SK-N-SH treated with all-trans-retinoic acid at 6 μM for 48 hours (cell line): Measurements from ENCODE around the gene CAMLG.

Experiments
- ATAC-seq: fragments of 200-7000 bp; cut with Tn5 transposase; 3 replicates; pipeline ENCODE4 v1.9.1; 2020; ENCODE audit warnings: mild to moderate bottlenecking, moderate library complexity
- ARNTL ChIP-seq: fragments of 450-650 bp; formaldehyde crosslinking; IDR thresholded peaks from 2 replicates; pipeline ENCODE4 v1.5.0; 2020; ENCODE audit warnings: low read depth, mild to moderate bottlenecking, moderate library complexity, borderline replicate concordance
- BACH2 ChIP-seq: fragments of 250-450 bp; sonication (Bioruptor Pico); IDR thresholded peaks from 2 replicates; pipeline ENCODE4 v1.9.0; 2021; ENCODE audit warnings: mild to moderate bottlenecking, borderline replicate concordance
- CSDC2 ChIP-seq: fragments of 250-450 bp; sonication (Bioruptor Pico); IDR thresholded peaks from 2 replicates; pipeline ENCODE4 v1.5.0; 2020; ENCODE audit warnings: mild to moderate bottlenecking, moderate library complexity
- ESRRG ChIP-seq: fragments of 250-450 bp; sonication (Bioruptor Pico); IDR thresholded peaks from 2 replicates; pipeline ENCODE4 v1.6.1; 2021; ENCODE audit warnings: mild to moderate bottlenecking
- GLIS3 ChIP-seq: fragments of 250-450 bp; sonication (Bioruptor Pico); IDR thresholded peaks from 2 replicates; pipeline ENCODE4 v1.5.0; 2020; ENCODE audit warnings: mild to moderate bottlenecking, moderate library complexity
- ISL1 ChIP-seq: fragments of 250-450 bp; sonication (Bioruptor Pico); IDR thresholded peaks from 2 replicates; pipeline ENCODE4 v2.1.2; 2022; ENCODE audit warnings: mild to moderate bottlenecking, moderate library complexity
- OSR1 ChIP-seq: fragments of 250-450 bp; sonication (Bioruptor Pico); IDR thresholded peaks from 2 replicates; pipeline ENCODE4 v1.8.0; 2022; ENCODE audit warnings: moderate library complexity, mild to moderate bottlenecking, inconsistent platforms
- PATZ1 ChIP-seq: fragments of 250-450 bp; sonication (Bioruptor Pico); IDR thresholded peaks from 2 replicates; pipeline ENCODE4 v1.8.0; 2020; ENCODE audit warnings: mild to moderate bottlenecking, moderate library complexity, borderline replicate concordance
- POU6F1 ChIP-seq: fragments of 250-450 bp; sonication (Bioruptor Pico); IDR thresholded peaks from 2 replicates; pipeline ENCODE4 v1.8.0; 2021; ENCODE audit warnings: low read depth, mild to moderate bottlenecking, moderate library complexity, borderline replicate concordance
- PPARA ChIP-seq: fragments of 250-450 bp; sonication (Bioruptor Pico); IDR thresholded peaks from 2 replicates; pipeline ENCODE4 v1.5.0; 2020; ENCODE audit warnings: mild to moderate bottlenecking, borderline replicate concordance
- SNAI2 ChIP-seq: fragments of 250-450 bp; sonication (Bioruptor Pico); IDR thresholded peaks from 2 replicates; pipeline ENCODE4 v1.5.0; 2020; ENCODE audit warnings: mild to moderate bottlenecking, moderate library complexity
- TCF4 ChIP-seq: fragments of 250-450 bp; sonication (Bioruptor Pico); IDR thresholded peaks from 2 replicates; pipeline ENCODE4 v1.8.0; 2021; ENCODE audit warnings: mild to moderate bottlenecking, moderate library complexity, borderline replicate concordance
- ZC3H10 ChIP-seq: fragments of 250-450 bp; sonication (Bioruptor Pico); IDR thresholded peaks from 2 replicates; pipeline ENCODE4 v1.5.1; 2021; ENCODE audit warnings: mild to moderate bottlenecking, moderate library complexity
- ZFP3 ChIP-seq: fragments of 250-450 bp; sonication (Bioruptor Pico); IDR thresholded peaks from 2 replicates; pipeline ENCODE4 v1.5.0; 2020; ENCODE audit warnings: mild to moderate bottlenecking, moderate library complexity
- ZFP30 ChIP-seq: fragments of 450-650 bp; formaldehyde crosslinking; IDR thresholded peaks from 2 replicates; pipeline ENCODE4 v1.5.0; 2022; ENCODE audit warnings: mild to moderate bottlenecking, moderate library complexity
- ZNF565 ChIP-seq: fragments of 450-650 bp; formaldehyde crosslinking; conservative IDR thresholded peaks from 2 replicates; pipeline ENCODE4 v1.5.0; 2020; ENCODE audit warnings: low read depth, mild to moderate bottlenecking, moderate library complexity
- ZNF70 ChIP-seq: fragments of 450-650 bp; formaldehyde crosslinking; IDR thresholded peaks from 2 replicates; pipeline ENCODE4 v1.5.0; 2020; ENCODE audit warnings: mild to moderate bottlenecking, moderate library complexity
- ZNF8 ChIP-seq: fragments of 450-650 bp; formaldehyde crosslinking; IDR thresholded peaks from 2 replicates; pipeline ENCODE4 v1.5.0; 2020; ENCODE audit warnings: mild to moderate bottlenecking, moderate library complexity
- TF ChIP-seq, protein P1 (sequence below): fragments of 250-450 bp; sonication (Bioruptor Pico); IDR thresholded peaks from 2 replicates; pipeline ENCODE4 v1.5.1; 2021; ENCODE audit warnings: mild to moderate bottlenecking, moderate library complexity
- TF ChIP-seq, protein P2 (sequence below): fragments of 250-450 bp; sonication (Bioruptor Pico); IDR thresholded peaks from 2 replicates; pipeline ENCODE4 v1.5.0; 2020; ENCODE audit warnings: mild to moderate bottlenecking, moderate library complexity
- TF ChIP-seq, protein P3 (sequence below): fragments of 250-450 bp; sonication (Bioruptor Pico); IDR thresholded peaks from 2 replicates; pipeline ENCODE4 v1.5.1; 2020; ENCODE audit warnings: low read depth, mild to moderate bottlenecking, moderate library complexity

The CAMLG gene

GRCh38 chr5:134787692-134788091 lies 49.3 kb downstream of the CAMLG start:
- TF ChIP-seq SNAI2 (CRISPR knock-in tag) (no peak), ZNF565 (CRISPR knock-in tag) (no peak), POU6F1 (CRISPR knock-in tag) (no peak), PATZ1 (CRISPR knock-in tag) (no peak), ZFP3 (no peak), ZC3H10 (CRISPR knock-in tag) (no peak), ESRRG (CRISPR knock-in tag) (no peak), ZFP30 (CRISPR knock-in tag) (no peak), ISL1 (CRISPR knock-in tag) (no peak), OSR1 (CRISPR knock-in tag) (no peak)
- TF ChIP-seq, protein P1, sequence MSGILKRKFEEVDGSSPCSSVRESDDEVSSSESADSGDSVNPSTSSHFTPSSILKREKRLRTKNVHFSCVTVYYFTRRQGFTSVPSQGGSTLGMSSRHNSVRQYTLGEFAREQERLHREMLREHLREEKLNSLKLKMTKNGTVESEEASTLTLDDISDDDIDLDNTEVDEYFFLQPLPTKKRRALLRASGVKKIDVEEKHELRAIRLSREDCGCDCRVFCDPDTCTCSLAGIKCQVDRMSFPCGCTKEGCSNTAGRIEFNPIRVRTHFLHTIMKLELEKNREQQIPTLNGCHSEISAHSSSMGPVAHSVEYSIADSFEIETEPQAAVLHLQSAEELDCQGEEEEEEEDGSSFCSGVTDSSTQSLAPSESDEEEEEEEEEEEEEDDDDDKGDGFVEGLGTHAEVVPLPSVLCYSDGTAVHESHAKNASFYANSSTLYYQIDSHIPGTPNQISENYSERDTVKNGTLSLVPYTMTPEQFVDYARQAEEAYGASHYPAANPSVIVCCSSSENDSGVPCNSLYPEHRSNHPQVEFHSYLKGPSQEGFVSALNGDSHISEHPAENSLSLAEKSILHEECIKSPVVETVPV = no peak
- TF ChIP-seq, protein P2, sequence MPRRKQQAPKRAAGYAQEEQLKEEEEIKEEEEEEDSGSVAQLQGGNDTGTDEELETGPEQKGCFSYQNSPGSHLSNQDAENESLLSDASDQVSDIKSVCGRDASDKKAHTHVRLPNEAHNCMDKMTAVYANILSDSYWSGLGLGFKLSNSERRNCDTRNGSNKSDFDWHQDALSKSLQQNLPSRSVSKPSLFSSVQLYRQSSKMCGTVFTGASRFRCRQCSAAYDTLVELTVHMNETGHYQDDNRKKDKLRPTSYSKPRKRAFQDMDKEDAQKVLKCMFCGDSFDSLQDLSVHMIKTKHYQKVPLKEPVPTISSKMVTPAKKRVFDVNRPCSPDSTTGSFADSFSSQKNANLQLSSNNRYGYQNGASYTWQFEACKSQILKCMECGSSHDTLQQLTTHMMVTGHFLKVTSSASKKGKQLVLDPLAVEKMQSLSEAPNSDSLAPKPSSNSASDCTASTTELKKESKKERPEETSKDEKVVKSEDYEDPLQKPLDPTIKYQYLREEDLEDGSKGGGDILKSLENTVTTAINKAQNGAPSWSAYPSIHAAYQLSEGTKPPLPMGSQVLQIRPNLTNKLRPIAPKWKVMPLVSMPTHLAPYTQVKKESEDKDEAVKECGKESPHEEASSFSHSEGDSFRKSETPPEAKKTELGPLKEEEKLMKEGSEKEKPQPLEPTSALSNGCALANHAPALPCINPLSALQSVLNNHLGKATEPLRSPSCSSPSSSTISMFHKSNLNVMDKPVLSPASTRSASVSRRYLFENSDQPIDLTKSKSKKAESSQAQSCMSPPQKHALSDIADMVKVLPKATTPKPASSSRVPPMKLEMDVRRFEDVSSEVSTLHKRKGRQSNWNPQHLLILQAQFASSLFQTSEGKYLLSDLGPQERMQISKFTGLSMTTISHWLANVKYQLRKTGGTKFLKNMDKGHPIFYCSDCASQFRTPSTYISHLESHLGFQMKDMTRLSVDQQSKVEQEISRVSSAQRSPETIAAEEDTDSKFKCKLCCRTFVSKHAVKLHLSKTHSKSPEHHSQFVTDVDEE (CRISPR knock-in tag) = no peak
- ATAC-seq = no peak

DNA sequence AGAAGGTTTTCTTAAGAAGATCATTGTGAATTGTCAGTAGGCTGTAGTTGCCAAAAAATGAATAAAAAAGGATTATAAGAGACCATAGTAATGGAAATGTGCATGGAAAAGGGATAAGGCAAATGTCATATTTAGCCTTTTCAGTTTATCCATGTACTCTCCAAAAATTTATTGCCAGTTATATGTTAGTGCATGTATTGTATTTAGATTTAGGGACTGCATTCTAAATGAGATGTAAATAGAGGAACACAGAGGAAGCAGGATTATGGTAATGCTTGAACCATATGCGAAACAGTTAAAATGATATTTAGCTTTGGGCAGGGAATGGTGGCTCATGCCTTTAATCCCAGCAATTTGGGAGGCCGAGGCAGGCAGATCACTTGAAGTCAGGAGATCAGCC lies 53.2 kb downstream of the CAMLG start:
- ATAC-seq = no peak
- TF ChIP-seq, protein P1 = no peak
- TF ChIP-seq GLIS3 (no peak), ZNF565 (CRISPR knock-in tag) (no peak), ESRRG (CRISPR knock-in tag) (no peak)
- TF ChIP-seq, all 23 proteins: peak for 0

DNA sequence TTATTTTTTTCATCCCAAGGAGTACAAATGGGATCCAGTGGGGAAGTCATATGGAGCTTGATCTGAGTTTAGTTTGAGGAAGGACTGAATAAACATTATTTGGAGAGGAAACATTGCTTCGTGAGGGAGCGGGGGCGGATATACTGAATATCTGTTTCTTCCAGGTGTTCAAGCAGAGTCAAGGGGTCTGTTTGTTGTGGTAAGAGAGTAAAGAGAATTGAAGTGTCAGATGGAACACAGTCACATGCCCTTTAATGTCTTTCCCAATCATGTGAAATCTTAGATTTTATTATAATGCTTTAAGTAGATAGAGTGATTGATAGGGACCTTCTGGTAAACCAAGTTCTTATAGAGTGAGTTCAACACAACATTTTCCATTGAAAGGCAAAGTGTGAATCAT lies 53.9 kb downstream of the CAMLG start:
- no peak for ATAC-seq
- TF ChIP-seq BACH2 (no peak), CSDC2 (CRISPR knock-in tag) (no peak), ARNTL (CRISPR knock-in tag) (no peak), ZNF70 (no peak), ZNF8 (CRISPR knock-in tag) (no peak), POU6F1 (CRISPR knock-in tag) (no peak), ZFP30 (CRISPR knock-in tag) (no peak), TCF4 (CRISPR knock-in tag) (no peak), ZFP3 (no peak), PPARA (CRISPR knock-in tag) (no peak), GLIS3 (no peak)
- TF ChIP-seq, protein P3, sequence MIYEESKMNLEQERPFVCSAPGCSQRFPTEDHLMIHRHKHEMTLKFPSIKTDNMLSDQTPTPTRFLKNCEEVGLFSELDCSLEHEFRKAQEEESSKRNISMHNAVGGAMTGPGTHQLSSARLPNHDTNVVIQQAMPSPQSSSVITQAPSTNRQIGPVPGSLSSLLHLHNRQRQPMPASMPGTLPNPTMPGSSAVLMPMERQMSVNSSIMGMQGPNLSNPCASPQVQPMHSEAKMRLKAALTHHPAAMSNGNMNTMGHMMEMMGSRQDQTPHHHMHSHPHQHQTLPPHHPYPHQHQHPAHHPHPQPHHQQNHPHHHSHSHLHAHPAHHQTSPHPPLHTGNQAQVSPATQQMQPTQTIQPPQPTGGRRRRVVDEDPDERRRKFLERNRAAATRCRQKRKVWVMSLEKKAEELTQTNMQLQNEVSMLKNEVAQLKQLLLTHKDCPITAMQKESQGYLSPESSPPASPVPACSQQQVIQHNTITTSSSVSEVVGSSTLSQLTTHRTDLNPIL (CRISPR knock-in tag) = no peak
- TF ChIP-seq, protein P2 (CRISPR knock-in tag) = no peak
- TF ChIP-seq, protein P1 = no peak
